NCI-H82 treated with DMSO at 0.1 percent for 48 hours (cell line): ENCODE measurements around the gene SHANK1.

Source experiments
- DNase-seq: peaks from one replicate; lab custom pipeline; 2025; ENCODE audit not compliant: unreplicated experiment; lab: John Stamatoyannopoulos, UW

SHANK1 gene

DNA sequence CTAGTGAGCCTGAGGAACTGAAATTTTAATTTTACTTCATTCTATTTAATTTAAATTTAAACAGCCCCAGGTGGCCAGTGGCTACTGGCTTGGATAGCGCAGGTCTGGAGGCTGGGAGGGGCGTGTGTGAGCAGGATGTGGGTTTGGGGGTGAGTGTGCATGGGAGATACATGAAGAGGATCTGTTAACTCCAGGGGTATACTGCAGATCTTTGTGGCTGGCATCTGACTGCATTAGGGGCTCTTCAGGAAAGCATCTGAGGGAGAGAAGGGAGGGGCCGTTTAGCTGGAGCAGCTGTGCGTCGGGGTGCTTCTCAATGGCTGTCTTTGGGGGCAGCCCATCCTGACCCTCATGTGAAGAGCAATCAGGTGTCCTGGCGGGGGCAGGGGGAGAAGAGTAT lies 6.8 kb downstream of the SHANK1 start:
- DNase-seq = no peak

DNA sequence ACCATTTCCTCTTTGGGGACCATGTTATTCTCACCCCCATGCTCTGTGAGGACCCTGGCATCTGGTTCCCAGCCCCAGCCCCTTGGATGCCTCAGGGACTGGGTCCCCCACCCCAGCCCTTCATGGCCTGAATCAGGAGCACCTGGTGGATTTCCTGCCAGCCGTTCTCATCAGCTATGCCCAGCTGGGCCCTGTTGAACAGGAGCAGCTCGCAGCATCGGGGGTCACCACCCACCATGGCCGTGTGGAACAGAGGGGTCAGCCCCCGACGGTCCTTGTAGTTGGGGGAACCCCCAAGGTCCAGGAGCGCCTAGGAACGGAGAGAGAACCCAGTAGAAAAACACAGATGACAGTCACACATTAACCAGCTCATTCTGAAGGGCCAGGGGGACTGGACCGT lies 7.8 kb downstream of the SHANK1 start:
- DNase-seq = no peak

DNA sequence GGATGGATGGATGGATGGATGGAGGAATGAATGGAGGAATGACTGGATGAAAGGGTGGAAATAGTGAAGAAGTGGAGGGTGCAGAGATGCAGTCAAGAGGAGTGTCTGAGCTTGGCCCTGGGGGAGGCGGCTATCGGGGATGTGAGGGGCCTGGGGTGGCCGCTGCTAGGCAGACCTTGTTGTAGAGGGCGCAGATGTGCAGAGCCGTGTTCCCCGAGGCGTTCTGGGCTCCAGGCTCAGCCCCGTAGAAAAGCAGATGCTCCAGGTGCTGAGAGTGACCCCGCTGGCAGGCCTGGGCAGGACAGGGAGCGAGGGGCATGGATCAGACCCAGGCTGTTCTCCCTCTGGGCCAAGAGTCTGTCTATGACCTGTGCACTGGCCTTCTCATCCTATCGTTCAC lies 8.4 kb downstream of the SHANK1 start:
- DNase-seq = no peak

DNA sequence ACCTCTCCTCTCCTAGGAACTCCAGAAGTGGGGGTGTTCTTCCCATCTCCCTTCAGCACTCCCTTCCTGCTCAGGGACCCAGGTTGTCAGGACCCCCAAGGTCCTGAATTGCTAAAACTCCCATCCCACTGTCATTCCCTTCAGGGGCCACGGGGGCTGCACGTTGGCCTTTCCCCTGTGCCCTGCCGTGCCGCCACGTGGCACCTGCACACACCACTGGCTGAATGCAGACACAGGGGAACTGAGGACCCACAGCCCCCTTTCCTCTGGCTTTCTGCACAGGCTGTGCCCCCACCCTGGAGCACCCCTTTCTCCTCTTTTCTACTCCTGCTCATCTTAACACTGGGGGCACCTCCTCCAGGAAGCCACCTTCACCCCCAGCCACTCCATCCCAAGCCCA lies 9.0 kb downstream of the SHANK1 start:
- DNase-seq = no peak

DNA sequence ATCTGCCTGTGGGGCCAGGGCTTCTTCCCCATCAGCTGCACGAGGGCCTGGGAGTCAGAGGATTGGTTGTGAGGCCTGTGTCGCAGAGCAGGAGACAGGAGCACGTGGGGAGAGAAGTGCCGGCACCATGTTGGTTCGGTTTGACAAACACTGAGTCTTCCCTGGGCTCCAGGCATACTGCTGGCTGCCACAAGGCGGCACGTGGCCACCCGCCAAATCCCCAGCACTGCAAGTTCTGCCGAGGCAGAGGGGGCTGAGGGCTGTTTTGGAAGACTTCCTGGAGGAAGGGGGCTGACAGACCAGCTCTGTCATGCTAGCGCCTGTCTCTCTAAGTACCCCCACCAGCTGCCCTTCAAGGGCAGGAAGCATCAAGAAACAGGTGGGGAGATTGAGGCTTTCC lies 9.5 kb downstream of the SHANK1 start:
- DNase-seq = no peak

DNA sequence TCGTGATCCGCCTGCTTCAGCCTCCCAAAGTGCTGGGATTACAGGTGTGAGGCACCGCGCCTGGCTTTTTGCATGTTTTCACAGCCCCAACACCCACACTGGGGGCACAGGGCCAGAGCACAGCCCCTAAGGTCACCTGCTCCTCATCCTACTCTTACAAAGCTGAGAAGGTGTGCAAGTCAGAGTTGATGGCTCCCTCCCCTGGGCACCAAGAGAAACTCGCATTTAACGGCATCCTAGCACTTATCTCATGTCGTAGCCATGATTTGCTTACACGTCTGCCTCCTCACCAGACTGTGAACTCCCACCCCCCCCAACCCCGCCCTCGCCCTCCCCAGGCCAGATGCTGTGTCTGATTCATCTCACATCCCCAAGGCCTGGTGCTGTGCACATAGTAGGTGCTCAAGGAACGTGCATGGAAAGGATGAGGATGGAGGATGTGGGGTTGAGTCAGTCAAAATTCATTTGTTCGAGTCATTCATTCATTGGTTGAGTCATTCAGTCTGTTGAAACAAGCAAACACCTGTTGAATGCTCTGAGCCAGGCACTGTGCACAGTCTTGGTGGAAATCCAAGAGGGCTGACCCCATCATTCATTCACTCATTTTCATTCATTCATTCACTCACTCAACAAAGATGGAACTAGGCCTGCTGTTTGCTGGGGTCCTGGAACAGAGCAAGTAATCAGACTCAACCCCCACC lies 11.3 kb downstream of the SHANK1 start:
- DNase-seq = no peak

DNA sequence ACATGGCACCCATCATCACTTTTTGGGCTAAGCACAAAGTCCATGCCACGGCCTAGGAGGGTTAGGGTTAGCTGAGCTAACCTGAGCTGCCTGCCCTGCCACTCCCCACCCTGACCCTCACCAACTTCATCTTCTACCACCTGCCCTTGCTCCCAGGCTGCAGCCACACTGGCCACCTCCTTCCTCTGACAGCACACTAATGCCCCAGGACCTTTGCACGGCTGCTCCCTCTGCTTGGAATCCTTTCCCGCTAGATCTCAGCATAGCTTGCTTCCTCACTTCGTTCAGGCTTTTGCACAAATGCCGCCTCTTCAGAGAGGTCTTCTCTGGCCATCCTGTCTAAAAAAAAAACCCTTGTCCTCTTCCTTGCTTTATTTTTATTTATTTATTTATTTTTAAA lies 13.2 kb downstream of the SHANK1 start:
- no peak for DNase-seq

DNA sequence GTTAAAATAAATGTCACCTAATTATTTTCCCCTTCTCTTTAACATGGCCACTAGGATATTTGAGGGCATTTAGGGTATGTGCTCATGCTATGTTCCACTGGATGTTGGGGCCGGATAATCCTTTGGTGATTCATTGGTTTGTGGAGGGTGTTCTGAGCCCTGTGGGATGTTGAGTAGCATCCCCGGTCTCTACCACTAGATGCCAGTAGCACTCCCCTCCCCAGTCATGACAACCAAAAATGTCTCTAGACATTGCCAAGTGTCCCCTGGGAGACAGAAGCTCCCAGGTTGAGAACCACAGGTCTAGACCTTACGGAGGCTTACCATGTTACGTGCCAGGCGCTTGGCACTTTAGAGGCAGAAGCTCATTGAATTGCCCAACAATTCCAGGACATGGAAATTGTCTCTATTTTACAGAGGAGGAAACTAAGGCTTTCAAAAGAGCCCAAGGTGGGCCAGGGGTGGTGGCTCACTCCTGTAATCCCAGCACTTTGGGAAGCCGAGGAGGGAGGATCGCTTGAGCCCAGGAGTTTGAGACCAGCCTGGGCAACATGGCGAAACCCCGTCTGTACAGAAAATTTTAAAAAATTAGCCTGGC lies 14.1 kb downstream of the SHANK1 start:
- peak; percentile 34 for DNase-seq

DNA sequence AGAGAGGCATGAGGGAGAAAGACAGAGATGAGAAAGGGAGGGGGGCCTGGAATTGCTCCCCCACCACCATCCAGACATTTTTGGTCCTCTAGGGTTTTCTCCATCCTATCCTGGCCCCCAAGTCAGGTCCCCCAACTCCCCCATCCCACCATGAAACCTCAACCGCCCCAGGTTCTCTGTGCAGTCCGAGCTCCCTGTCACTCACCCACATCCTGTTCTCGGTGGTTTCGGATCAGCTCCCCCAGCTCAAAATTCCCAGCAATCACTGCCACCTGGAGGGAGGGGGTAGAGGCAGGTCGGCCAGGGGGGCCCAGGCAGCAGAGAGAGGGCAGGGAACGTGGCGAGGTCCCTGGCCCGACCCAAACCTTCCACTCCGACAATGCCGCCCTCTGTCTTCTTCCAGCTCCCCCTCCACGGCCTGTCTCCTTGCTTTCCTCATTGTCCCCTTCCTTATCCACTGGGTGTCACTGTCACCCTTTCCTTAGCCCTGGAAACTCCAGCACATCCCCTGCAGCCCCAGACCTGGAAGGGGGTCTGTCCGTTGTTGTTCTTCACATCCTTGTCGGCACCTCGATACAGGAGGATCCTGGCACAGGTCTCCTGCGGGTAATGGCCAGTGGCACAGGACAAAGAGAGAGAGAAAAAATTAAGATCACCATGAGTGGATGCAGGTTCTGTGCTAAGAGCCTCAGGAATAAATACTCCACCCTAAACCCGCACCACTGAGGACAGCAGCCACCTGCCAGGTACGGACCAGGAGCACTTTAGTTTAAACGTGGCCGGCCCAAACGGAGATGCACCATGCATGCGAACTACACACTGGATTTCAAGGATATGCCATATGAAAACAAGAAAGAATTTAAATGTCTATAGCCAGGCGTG lies 15.4 kb downstream of the SHANK1 start:
- DNase-seq = no peak

DNA sequence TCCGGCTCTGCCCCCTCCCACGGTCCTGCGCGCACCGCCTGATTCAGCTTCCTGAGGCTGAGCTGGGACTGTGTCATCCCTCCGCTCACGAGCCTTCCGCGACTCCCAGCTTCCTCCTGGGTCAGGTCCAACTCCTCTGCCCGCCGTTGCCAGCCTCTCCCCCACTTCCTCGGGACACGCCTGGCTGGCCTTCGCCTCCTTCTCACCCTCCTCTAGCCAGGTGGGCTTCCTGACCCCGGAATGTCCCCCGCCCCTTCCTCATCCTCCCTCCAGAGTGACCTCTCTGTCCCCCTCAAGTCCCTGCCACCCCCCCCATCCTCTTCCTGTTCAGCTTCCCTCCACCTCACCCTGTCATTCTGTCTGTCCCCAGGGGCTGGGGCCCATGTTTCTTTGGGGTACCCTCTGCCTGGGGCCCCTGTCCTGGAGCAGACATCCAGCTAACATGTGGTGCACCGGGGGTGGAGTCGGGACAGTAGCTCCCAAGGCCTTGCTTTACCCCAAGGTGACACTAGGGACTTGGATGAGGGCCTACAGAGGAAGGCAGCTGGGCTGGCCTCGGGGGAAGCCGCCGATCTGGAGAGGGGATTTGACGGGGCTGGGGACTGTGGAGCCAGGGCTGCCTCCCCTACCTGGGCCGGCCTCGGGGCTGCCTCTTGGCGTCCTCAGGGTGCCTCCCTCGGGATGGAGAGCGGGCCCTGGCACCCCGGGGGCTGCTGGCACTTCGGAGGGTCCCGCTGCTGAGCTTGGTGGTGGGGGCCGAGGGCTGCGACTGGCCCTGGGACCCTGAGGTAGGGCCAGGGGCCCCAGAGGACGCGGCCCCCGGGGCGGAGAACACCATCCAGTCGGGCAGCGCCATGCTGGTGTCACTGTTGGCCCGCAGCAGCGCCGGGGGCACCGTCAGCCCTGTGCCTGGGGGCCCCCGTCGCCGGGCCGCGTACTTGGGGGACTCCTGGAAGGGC lies 16.5 kb downstream of the SHANK1 start:
- no peak for DNase-seq

DNA sequence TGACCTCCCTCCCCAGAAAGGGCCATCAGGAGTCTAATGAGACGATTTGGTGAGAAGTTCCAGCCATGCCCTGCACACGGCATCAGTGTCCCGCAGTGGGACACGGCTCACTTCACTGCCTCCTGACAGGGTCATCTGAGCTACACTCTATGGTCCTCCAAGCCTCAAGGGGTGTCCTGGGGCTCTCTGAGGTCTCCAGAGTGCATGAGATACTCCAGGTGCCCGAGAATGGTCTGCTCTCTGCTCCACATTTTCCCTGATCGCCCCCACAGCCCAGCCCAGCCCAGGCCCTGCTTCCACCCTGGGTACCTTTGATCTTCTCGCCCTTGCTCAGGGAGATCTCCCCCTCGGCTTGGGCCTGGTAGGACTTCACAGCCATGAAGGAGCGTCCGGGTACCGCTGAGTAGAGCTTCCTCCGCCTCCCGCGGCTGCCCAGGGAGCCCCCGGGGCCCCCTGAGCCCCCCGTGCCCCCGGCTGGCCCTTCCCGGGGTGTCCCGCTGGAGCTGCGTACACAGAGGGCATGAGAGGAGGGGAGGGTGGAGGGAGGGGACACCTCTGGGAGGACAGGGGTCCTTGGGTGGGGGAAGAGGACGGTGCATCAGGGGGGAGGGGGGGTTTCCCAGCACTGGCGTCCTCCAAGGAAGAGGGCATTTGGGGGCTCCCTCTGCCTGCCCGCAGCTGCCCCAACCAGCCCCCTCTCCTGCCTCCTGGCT lies 17.3 kb downstream of the SHANK1 start:
- no peak for DNase-seq

DNA sequence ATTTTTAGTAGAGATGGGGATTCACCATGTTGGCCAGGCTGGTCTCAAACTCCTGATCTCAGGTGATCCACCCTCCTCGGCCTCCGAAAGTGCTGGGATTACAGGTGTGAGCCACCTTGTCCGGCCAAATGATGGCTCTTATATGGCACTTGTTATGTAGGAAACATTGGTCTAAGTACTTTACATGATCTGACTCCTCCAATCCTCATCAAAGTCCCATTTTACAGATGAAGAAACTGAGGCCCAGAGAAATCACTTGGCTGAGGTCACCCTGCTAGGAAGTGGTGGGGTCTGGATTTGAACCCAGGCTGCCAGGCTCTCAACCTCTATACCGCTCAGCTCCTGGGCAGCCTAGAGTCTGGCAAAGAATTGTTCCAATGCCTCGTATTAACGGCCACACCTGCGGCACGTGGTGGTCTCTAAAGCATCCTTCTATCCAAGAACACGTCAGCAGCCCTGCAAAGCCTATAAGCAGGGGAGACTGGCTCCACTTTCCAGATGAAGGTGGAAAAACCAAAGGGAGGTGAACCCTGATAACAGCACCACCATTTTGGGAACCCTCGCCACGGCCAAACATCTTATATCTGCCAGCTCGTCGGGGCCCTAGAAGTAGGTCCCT lies 18.1 kb downstream of the SHANK1 start:
- DNase-seq = no peak

DNA sequence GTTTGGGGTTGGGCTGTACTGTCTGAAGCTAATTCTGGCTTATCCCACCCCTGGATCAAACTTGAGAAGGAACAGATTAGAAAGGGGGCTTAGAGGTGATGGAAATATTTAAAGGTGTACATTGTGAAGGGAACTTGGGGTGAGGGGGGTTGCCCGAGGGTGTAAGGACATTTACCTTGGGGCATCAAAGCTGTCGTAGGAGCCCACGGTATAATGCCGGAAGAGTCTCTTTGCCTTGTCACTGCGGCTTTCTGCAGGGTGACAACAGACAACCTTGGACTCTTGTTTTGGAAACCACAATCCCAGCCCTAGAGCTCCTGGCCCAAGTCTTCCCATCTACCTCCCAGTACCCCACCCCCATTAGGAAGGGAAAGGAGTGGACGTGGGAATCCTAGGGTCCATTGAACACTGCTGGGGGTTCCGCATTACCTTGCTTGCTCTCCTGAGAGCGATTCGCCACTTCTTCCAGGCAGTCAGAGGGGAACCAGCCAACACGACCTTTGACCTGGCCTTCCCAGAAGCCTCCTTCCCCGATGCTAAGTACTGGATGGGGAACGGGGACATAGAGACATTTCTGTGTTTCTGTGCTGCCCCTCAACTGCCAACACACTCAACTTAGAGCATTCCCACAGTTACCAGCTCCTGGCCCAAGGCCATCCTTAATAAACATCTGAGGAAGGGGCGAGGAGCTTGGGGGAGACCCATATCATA lies 22.0 kb downstream of the SHANK1 start:
- DNase-seq = no peak

DNA sequence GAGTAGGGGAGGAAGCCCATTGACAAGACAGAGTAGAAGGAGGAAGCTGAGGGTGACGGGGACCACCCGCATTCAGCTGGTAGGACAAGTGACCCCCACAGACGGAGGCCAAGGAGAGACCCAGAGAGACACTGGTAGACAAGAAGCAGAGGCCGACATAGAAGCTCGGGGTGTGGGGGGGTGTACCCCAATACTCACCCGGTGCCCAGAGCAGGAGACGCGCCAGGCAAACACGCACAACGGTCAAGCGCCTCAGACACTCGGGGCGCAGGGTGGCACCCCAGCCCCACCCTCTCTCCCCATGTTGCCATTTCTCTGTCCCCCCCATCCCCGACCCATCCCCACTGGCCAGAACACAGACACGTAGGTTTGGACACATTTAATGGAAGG lies 23.5 kb downstream of the SHANK1 start:
- no peak for DNase-seq

DNA sequence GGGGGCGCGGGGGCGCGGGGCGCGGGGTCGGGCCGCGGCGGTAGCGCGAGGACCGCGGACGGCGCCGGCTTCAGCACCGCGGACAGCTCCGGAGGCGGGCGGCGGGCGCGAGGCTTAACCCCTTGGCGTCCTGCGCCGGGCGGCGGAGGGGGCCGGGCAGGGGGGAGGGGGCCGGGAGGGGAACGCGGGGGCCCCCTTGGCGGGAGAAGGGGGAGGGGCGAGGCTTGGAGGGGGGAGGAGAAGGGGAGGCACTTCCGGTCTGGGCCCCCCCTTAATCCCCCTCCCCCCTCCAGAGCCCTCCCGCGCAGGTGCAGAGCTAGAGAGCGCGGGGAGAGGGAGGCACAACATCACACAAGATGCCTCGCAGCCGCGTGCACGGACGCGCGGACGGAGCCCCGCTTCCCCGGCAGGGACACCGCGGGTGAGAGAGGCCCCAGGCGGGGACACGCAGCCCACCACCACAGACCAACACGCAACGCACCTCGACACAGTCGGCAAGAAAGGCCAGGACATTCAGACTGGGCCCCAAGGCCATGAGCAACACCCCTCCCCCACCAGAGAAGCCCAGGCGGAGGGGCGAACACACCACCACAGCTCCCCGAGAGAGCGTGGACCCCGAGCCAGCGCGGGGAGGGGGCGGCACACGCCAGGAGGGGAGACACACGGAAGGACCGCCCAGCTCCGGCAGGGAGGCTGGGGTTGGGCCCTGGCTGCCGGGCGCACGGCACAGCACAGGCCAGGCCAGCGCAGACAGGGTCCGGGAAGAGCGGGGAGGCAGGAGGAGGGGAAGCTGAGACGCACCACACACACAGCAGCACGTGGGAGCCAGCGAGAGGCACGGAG lies 24.1 kb downstream of the SHANK1 start:
- no peak for DNase-seq

DNA sequence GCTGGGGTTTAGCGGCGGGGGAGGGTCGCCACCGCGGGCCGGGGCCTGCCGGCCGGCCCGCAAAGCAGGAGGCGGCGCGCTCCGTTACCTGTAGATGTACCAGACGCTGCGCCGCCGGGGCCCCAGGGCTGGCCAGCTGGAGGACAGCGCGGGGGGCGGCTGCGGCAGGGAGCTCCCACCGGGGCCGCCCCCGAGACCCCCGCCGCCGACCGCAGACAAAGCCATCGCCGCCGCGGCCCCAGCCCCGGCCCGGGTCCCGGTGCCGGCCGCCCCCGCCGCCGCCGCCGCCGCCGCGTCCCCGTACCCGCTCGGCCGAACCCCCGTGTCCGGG lies 24.8 kb downstream of the SHANK1 start:
- DNase-seq = no peak

DNA sequence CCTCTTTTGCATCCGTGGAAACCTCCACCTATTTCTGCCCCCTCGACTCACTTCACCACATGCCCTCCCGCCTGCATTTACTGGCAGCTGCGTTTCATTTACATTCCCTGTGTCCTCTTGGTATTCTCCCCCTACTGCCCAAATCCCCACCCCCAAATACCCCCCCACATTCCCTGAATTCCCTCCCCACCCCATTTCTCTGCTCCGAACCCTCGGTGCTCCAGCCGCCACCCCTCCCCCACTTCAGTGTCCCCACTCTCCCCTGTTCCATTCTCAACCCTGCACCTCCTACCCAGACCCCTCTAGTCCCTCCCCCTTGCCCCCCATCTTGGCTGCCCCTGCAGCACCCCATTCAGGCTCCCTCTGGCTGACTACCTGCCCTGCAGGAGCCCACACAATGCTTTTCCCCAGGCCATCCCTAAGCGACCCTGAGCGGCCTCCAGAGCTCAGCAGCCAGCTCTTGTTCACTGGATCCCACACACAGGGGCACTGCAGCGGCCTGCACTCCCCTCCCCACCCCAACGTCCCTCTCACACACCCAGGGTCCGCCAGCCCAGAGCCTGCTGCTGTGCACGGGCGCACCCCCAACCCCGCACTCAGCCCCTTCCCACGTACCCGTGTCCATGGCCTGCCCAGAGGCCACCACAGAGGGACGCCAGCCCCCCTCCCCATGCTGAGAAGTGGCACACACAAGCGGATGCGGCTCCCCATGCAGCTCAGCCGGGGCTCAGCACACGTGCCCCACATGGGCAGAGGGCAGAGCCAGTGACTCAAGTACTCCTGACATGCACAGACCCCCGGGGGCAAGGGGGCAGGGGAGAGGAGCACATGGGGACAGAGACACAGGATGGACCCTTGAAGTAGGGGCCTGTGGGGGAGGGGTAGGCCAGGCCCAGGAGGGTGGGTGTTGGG lies 26.3 kb downstream of the SHANK1 start:
- no peak for DNase-seq

DNA sequence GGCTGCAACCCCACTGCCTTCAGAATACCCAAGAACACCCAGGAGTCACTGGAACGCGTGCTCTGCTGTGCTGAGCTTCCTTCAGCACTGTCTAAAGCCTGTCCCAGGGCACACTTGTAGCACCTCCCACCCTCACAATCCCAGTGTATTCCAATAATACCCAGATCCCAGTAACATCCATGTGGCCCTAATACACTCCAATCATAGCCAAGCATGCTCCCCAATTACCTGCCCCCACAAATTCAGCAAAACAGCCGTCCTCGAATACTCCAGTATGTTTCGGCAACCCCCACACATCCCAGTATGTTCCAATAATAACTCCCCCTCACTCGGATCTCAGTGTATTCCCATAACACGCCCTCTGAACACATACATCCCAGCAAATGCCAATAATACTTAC lies 29.2 kb downstream of the SHANK1 start:
- DNase-seq = no peak
